Fibroblast of lung (primary cell): ENCODE results near the gene RNF31.

Experiments
- EZH2 ChIP-seq: IDR thresholded peaks from 2 replicates; pipeline ENCODE4 v1.5.1; 2012; ENCODE audit warnings: low read length, control low read depth, mild to moderate bottlenecking; ENCODE audit errors: missing control alignments
- TF ChIP-seq, protein P1 (sequence below), 2 donors: IDR thresholded peaks in 1 of 2; conservative IDR thresholded peaks in 1 of 2; 1 replicate in 1 of 2; 2 replicates in 1 of 2; pipeline ENCODE4 v1.5.1; 2011 to 2012; ENCODE audit warnings: low read length in 2 of 2, control low read depth in 1 of 2, inconsistent platforms in 1 of 2, low read depth in 1 of 2, mild to moderate bottlenecking in 1 of 2

DNA sequence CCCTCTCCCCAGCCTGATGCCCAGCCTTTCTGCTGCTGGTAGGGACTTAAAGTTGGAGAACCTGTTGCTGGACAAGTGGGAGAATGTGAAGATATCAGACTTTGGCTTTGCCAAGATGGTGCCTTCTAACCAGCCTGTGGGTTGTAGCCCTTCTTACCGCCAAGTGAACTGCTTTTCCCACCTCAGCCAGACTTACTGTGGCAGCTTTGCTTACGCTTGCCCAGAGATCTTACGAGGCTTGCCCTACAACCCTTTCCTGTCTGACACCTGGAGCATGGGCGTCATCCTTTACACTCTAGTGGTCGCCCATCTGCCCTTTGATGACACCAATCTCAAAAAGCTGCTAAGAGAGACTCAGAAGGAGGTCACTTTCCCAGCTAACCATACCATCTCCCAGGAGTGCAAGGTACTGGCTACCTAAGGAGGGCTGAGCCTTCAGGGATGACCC is 59.8 kb downstream of the RNF31 start:
- TF ChIP-seq, protein P1, sequence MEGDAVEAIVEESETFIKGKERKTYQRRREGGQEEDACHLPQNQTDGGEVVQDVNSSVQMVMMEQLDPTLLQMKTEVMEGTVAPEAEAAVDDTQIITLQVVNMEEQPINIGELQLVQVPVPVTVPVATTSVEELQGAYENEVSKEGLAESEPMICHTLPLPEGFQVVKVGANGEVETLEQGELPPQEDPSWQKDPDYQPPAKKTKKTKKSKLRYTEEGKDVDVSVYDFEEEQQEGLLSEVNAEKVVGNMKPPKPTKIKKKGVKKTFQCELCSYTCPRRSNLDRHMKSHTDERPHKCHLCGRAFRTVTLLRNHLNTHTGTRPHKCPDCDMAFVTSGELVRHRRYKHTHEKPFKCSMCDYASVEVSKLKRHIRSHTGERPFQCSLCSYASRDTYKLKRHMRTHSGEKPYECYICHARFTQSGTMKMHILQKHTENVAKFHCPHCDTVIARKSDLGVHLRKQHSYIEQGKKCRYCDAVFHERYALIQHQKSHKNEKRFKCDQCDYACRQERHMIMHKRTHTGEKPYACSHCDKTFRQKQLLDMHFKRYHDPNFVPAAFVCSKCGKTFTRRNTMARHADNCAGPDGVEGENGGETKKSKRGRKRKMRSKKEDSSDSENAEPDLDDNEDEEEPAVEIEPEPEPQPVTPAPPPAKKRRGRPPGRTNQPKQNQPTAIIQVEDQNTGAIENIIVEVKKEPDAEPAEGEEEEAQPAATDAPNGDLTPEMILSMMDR (conservative IDR thresholded peaks at IDR 0.05 in 1 of 2, IDR thresholded peaks at IDR 0.05 in 1 of 2; ENCODE audit: low read depth in 1 of 2, low read length in 2 of 2): no peak
- no peak for TF ChIP-seq EZH2
